ENCODE data around the gene AHI1. TPM values are rescaled to one million over a fixed set of nuclear protein-coding genes. Genes with fewer than 3 reads are reported as not detected.

AHI1 gene
- total RNA-seq, 1 experiment from 2014 or later: 8.9 TPM

DNA sequence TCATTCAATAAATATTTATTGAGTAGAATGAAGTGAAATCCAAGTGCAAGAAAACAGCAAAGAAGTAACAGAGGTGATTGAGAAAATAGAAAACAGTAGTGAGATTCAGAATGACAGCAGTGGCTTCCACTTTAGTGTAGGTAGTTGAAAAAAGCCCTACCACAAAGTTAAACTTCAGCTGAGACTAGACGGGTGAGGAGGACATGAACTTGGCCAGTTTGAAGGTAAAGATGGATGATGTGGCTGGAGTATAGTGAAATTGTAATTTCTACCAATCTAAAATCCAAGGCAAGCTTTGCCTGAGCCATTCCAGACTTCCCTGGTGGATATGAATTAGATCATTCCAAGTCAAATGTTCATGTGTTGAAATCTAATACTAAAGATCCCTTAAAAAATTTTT, 32.6 kb upstream of the AHI1 start:
- peaks cover 8% of the 10 kb centered on the region for H3K4me1 ChIP-seq (ENCODE audit: insufficient read depth, low read length)
- POLR2A ChIA-PET (ENCODE audit: unreplicated experiment): no interaction called here
- no peak overlapping the region for H3K27ac ChIP-seq (ENCODE audit: low read length)
- intact Hi-C loops (cut with micrococcal nuclease): loop anchor here (10.0 kb wide), 1 partner anchor 325 kb away; the partner anchor contains the start of gene PDE7B
- no peak for DNase-seq
- no peaks in the 10 kb centered on the region for H3K9me2 ChIP-seq (replicated peaks; ENCODE audit: low read length)
- no peaks in the 10 kb centered on the region for H4K20me1 ChIP-seq (ENCODE audit: low read length)
- no peak for ATAC-seq
- no peaks in the 10 kb centered on the region for H3K9me3 ChIP-seq (ENCODE audit: low read length)
- no peaks in the 10 kb centered on the region for H3K27me3 ChIP-seq (ENCODE audit: low read length)
- H2AFZ ChIP-seq (ENCODE audit: low read length): no peak overlapping the region
- no peaks in the 10 kb centered on the region for H3K79me2 ChIP-seq (ENCODE audit: low read length)
- no peak for TF ChIP-seq EZH2phosphoT487 (IDR thresholded peaks at IDR 0.05; ENCODE audit: borderline replicate concordance, low read length)
- no peak for TF ChIP-seq CTCF (conservative IDR thresholded peaks at IDR 0.05; ENCODE audit: low read depth, low read length)
- no peak for TF ChIP-seq EZH2 (IDR thresholded peaks at IDR 0.05; ENCODE audit: low read length, unreplicated experiment)
- H3F3A ChIP-seq (ENCODE audit: low read length, unreplicated experiment): no peaks in the 10 kb centered on the region
- BruUV-seq (replicated peaks): no TSS peak
- H3K36me3 ChIP-seq (ENCODE audit: low read depth, low read length): no peaks in the 10 kb centered on the region
- H3K9ac ChIP-seq (ENCODE audit: low read length): no peak overlapping the region
- H3K4me2 ChIP-seq (ENCODE audit: low read length): no peak overlapping the region
- H3K4me3 ChIP-seq (ENCODE audit: low read length): no peak overlapping the region
- CTCF ChIA-PET: no interaction called here

DNA sequence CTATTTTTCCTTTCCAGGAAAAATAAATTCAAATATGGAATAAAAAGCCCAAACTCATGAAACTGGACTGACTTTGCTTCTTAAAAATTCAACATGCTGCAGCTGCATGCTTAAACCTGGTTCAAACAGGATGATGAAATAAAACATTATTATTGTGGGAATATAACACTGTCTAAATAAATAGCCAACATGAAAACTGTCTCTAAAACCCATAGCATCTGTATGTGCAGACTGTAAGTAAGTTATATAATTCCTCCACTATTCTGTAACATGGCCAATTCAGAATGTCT, 30.4 kb upstream of the AHI1 start:
- ChIA-PET CTCF (no interaction called here), POLR2A (ENCODE audit: unreplicated experiment) (no interaction called here)
- no peak overlapping the region for H3K4me2 ChIP-seq (ENCODE audit: low read length)
- H3K9me2 ChIP-seq (replicated peaks; ENCODE audit: low read length): no peaks in the 10 kb centered on the region
- intact Hi-C loops (cut with micrococcal nuclease): no loop called here
- no peak overlapping the region for H3K9ac ChIP-seq (ENCODE audit: low read length)
- H3K27ac ChIP-seq (ENCODE audit: low read length): no peak overlapping the region
- BruUV-seq (replicated peaks): no TSS peak
- H3K4me3 ChIP-seq (ENCODE audit: low read length): no peak overlapping the region
- no peak overlapping the region for H2AFZ ChIP-seq (ENCODE audit: low read length)
- no peaks in the 10 kb centered on the region for H4K20me1 ChIP-seq (ENCODE audit: low read length)
- no peaks in the 10 kb centered on the region for H3F3A ChIP-seq (ENCODE audit: low read length, unreplicated experiment)
- no peaks in the 10 kb centered on the region for H3K36me3 ChIP-seq (ENCODE audit: low read depth, low read length)
- ATAC-seq: no peak
- H3K4me1 ChIP-seq (ENCODE audit: insufficient read depth, low read length): peaks cover 5% of the 10 kb centered on the region; the same call in 1 of the 2 replicates
- TF ChIP-seq EZH2 (IDR thresholded peaks at IDR 0.05; ENCODE audit: low read length, unreplicated experiment) (no peak), CTCF (conservative IDR thresholded peaks at IDR 0.05; ENCODE audit: low read depth, low read length) (no peak), EZH2phosphoT487 (IDR thresholded peaks at IDR 0.05; ENCODE audit: borderline replicate concordance, low read length) (no peak)
- no peaks in the 10 kb centered on the region for H3K9me3 ChIP-seq (ENCODE audit: low read length)
- no peaks in the 10 kb centered on the region for H3K79me2 ChIP-seq (ENCODE audit: low read length)
- DNase-seq: no peak
- H3K27me3 ChIP-seq (ENCODE audit: low read length): no peaks in the 10 kb centered on the region

DNA sequence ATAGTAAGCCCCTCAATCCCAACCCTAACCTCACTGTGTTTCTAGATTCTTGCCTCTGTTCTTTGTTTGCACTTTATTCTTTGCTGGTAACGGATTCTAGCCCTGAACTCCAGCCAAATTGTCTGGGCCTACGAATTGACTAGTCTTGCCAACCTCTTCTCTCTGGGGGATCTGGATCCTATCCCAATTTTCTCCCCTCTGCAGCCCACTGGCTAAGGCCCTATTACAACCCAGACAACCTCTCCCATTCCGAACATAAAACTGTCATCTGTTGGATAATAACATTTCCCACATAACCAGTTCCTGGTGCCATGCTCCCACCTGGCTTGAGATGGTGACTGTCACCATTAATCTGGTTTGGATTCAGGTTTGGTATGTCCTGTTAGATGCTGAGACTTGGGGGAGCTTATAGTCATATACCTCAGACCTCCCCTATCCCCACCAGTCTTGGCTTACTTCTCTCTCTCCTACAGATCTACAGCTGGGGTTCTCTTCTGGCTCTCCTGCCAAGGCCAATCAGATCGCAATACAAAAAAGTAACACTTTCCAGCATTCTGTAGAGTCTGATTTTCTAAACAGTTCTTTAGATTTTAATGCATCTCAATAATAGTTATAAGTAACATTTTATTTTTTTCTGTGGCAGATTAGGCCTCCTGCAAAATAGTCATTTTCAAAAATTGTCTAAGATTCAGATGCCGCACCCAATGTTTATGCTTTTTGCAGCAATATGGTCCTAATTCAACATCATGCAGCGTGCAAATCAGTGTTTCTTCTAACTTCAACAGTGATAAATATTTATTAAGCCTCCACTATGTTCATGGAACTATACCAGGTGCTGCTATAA, 29.8 kb upstream of the AHI1 start:
- TF ChIP-seq CTCF (conservative IDR thresholded peaks at IDR 0.05; ENCODE audit: low read depth, low read length) (no peak), EZH2phosphoT487 (IDR thresholded peaks at IDR 0.05; ENCODE audit: borderline replicate concordance, low read length) (no peak), EZH2 (IDR thresholded peaks at IDR 0.05; ENCODE audit: low read length, unreplicated experiment) (no peak)
- ChIA-PET CTCF (no interaction called here), POLR2A (ENCODE audit: unreplicated experiment) (no interaction called here)
- no peaks in the 10 kb centered on the region for H3F3A ChIP-seq (ENCODE audit: low read length, unreplicated experiment)
- no TSS peak for BruUV-seq (replicated peaks)
- peaks cover 5% of the 10 kb centered on the region; the same call in 1 of the 2 replicates for H3K4me1 ChIP-seq (ENCODE audit: insufficient read depth, low read length)
- H3K27ac ChIP-seq (ENCODE audit: low read length): no peak overlapping the region
- no peak for DNase-seq
- no peak overlapping the region for H2AFZ ChIP-seq (ENCODE audit: low read length)
- no peaks in the 10 kb centered on the region for H3K9me2 ChIP-seq (replicated peaks; ENCODE audit: low read length)
- no peaks in the 10 kb centered on the region for H3K27me3 ChIP-seq (ENCODE audit: low read length)
- no peaks in the 10 kb centered on the region for H3K79me2 ChIP-seq (ENCODE audit: low read length)
- no peak overlapping the region for H3K9ac ChIP-seq (ENCODE audit: low read length)
- no peak for ATAC-seq
- no peak overlapping the region for H3K4me2 ChIP-seq (ENCODE audit: low read length)
- H4K20me1 ChIP-seq (ENCODE audit: low read length): no peaks in the 10 kb centered on the region
- H3K4me3 ChIP-seq (ENCODE audit: low read length): no peak overlapping the region
- H3K9me3 ChIP-seq (ENCODE audit: low read length): no peaks in the 10 kb centered on the region
- no peaks in the 10 kb centered on the region for H3K36me3 ChIP-seq (ENCODE audit: low read depth, low read length)
- intact Hi-C loops (cut with micrococcal nuclease): no loop called here

All from PC-3 (cell line).